HL-60 (cell line): ENCODE data around the gene LIME1.

Experiments used
- DNase-seq, 2 experiments: peaks; one replicate each; pipeline ENCODE4 v3.0.0-alpha.2; 2010 to 2020; ENCODE audit warnings: low read depth in 1 of 2, low spot score in 1 of 2
- H3K27ac ChIP-seq: fragments of 250-450 bp; sonication (Bioruptor Pico); replicated peaks from 2 replicates; pipeline ENCODE4 v1.5.1; 2020; ENCODE audit warnings: mild to moderate bottlenecking, moderate library complexity
- H3K27me3 ChIP-seq: fragments of 250-450 bp; sonication (Bioruptor Pico); 2 replicates; pipeline ENCODE4 v1.5.1; 2021; ENCODE audit warnings: mild to moderate bottlenecking, moderate library complexity; ENCODE audit not compliant: insufficient read depth, poor library complexity, severe bottlenecking
- H3K4me3 ChIP-seq: replicated peaks from 2 replicates; pipeline ENCODE4 v1.5.1; 2011; ENCODE audit warnings: mild to moderate bottlenecking, control low read depth, low read length; ENCODE audit not compliant: insufficient read depth
- CTCF ChIP-seq: IDR thresholded peaks from one replicate; pipeline ENCODE4 v1.5.1; 2011; ENCODE audit warnings: low read length, control low read depth, inconsistent platforms; ENCODE audit not compliant: insufficient read depth
- GABPA ChIP-seq: IDR thresholded peaks from 2 replicates; pipeline ENCODE4 v1.6.1; 2012; ENCODE audit warnings: low read depth
- POLR2AphosphoS5 ChIP-seq: IDR thresholded peaks from 2 replicates; pipeline ENCODE4 v1.6.1; 2012; ENCODE audit warnings: low read depth
- REST ChIP-seq: IDR thresholded peaks from 2 replicates; pipeline ENCODE4 v1.6.1; 2012; ENCODE audit warnings: low read depth; ENCODE audit not compliant: insufficient replicate concordance
- SPI1 ChIP-seq: IDR thresholded peaks from 2 replicates; pipeline ENCODE4 v1.6.1; 2012; ENCODE audit warnings: low read depth, mild to moderate bottlenecking, borderline replicate concordance

The LIME1 gene

GRCh38 chr20:63734111-63734945, 2.1 kb upstream of the LIME1 start:
- Histone ChIP-seq H3K27ac (no peak overlapping the region), H3K4me3 (no peak overlapping the region), H3K27me3 (no peaks in the 10 kb centered on the region)
- no peak for DNase-seq
- TF ChIP-seq POLR2AphosphoS5 (no peak), SPI1 (no peak), REST (no peak), CTCF (no peak), GABPA (no peak)

- Histone ChIP-seq H3K27me3 (no peaks in the 10 kb centered on the region), H3K4me3 (no peak overlapping the region), H3K27ac (peak overlapping the region; percentile 51)
- TF ChIP-seq GABPA (no peak), SPI1 (no peak; the same call in 1 of the 2 replicates), POLR2AphosphoS5 (no peak; the same call in 1 of the 2 replicates), REST (no peak), CTCF (no peak)
- DNase-seq = peak in 1 of 2 experiments; percentile 70
Observed at GRCh38 chr20:63734946-63735858, 1.3 kb upstream of the LIME1 start.

- Histone ChIP-seq H3K27ac (no peak overlapping the region), H3K4me3 (no peak overlapping the region)
- no peak for DNase-seq
Observed at GRCh38 chr20:63736893-63737694, 630 bp downstream of the LIME1 start.

GRCh38 chr20:63737695-63737944, 1.2 kb downstream of the LIME1 start:
- H3K27me3 ChIP-seq = no peaks in the 10 kb centered on the region
- no peak overlapping the region for H3K27ac ChIP-seq
- no peak overlapping the region for H3K4me3 ChIP-seq
- DNase-seq = no peak
- no peak for TF ChIP-seq REST
- TF ChIP-seq CTCF = no peak
- TF ChIP-seq SPI1 = no peak
- no peak for TF ChIP-seq GABPA

More at GRCh38 chr20:63736893-63737694, 630 bp downstream of the LIME1 start:
- H3K27me3 ChIP-seq = no peaks in the 10 kb centered on the region
- TF ChIP-seq GABPA = no peak
